Measurements from ENCODE around the gene TMEM129. TPM values are rescaled to one million over a fixed set of nuclear protein-coding genes. Genes with fewer than 3 reads are reported as not detected.

The TMEM129 gene, protein sequence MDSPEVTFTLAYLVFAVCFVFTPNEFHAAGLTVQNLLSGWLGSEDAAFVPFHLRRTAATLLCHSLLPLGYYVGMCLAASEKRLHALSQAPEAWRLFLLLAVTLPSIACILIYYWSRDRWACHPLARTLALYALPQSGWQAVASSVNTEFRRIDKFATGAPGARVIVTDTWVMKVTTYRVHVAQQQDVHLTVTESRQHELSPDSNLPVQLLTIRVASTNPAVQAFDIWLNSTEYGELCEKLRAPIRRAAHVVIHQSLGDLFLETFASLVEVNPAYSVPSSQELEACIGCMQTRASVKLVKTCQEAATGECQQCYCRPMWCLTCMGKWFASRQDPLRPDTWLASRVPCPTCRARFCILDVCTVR
- total RNA-seq: 30.0 and 33.3 TPM in 2 replicates

DNA sequence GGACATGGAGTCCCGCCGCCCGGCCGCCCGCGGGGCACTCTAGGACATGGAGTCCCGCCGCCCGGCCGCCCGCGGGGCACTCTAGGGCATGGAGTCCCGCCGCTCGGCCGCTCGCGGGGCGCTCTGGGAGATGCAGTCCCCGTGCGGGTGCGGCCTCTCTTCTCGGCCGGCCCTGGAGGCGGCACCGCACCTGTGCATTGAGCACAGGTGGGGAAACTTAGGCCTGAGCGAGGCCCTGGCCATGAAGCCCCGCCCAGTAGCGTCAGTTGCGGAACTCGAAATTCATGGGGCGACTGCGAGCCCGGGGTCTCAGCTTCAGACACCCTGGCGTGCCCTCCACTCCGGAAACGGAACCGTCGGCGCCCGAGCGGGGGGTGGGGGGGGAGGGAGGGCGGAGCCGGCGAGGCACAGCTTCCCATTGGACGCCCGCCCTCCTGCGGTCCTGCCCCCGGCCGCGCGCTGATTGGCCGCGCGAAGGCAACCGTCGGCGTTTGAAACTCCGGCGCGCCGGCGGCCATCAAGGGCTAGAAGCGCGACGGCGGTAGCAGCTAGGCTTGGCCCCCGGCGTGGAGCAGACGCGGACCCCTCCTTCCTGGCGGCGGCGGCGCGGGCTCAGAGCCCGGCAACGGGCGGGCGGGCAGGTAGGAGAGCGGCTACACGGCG is at the start of gene TMEM129, which contains the start of gene TACC3:
TMEM129 (minus strand) TSS at position 321 of the 663 bp plus-strand sequence. CDS start 486 bp downstream, outside the sequence.
TACC3 (plus strand) TSS at position 519 of the 663 bp plus-strand sequence. CDS start 1,901 bp downstream, outside the sequence.

GRCh38 chr4:1712216-1713002 is 8.7 kb downstream of the TMEM129 start, which contains the start of gene SLBP:
SLBP (minus strand) TSS chr4:1712319; CDS start chr4:1712188, 131 bp downstream.

DNA sequence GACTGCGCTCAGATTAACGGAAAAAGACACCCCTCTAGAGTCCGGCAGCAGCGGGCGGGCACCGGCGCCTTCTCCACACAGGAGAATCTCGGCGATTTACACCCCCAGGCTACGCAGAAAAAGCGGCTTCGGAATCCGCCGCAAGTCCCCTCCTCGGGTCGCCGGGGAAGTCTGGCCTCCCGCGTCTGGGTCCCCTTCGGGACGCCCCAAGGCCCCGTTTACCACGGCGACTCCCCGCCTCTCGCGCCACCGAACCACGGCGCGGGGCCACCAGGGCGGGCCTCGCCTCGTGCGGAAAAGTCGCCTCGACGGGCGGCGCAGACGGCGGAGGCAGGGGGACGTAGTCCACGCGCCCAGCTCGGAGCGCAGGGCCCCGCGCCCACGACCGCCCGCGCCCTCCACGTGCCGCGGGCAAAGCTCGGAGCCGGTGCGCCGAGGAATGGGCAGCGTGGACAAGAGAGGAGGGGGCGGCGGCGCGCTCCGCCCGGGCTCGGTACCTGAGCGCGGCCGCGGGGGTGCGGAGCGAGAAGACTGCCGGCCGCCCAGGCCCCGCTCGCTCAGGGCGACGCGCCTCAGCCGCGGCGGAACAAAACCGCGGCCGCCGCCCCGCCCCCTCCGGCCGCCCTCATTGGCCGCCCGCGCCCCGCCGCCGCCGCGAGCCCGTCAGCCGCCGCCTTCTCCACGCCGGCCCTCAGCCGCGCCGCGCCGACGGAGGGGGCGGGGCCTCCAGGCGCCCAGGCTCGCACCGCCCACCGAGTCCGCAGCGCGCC is 37.2 kb downstream of the TMEM129 start, which contains the start of gene FAM53A:
FAM53A (minus strand) TSS at position 578 of the 770 bp plus-strand sequence. CDS start 15,572 bp downstream, outside the sequence.

Other genes starting within 250 kb of the TMEM129 start
- 1.5 and 5.7 TPM in 2 replicates for gene FAM53A, start 37.0 kb downstream of the TMEM129 start, total RNA-seq
- gene SLBP, start 9.0 kb downstream of the TMEM129 start, total RNA-seq: 68.2 and 83.6 TPM in 2 replicates
- 78.7 and 81.8 TPM in 2 replicates for gene TACC3, start 198 bp upstream of the TMEM129 start, total RNA-seq
- 0.45 and 0.84 TPM in 2 replicates for gene FGFR3, start 72.0 kb upstream of the TMEM129 start, total RNA-seq
- gene LETM1, start 134.8 kb upstream of the TMEM129 start, total RNA-seq: 43.9 and 48.3 TPM in 2 replicates
- gene NSD2, start 150.1 kb upstream of the TMEM129 start, total RNA-seq: 72.1 and 76.8 TPM in 2 replicates